Measurements from ENCODE around the gene CD58. TPM values are rescaled to one million over a fixed set of nuclear protein-coding genes. Genes with fewer than 3 reads are reported as not detected.

The CD58 gene
- total and polyA plus RNA-seq, 9 donors = 5.2 to 14.4 (median 6.8) TPM

DNA sequence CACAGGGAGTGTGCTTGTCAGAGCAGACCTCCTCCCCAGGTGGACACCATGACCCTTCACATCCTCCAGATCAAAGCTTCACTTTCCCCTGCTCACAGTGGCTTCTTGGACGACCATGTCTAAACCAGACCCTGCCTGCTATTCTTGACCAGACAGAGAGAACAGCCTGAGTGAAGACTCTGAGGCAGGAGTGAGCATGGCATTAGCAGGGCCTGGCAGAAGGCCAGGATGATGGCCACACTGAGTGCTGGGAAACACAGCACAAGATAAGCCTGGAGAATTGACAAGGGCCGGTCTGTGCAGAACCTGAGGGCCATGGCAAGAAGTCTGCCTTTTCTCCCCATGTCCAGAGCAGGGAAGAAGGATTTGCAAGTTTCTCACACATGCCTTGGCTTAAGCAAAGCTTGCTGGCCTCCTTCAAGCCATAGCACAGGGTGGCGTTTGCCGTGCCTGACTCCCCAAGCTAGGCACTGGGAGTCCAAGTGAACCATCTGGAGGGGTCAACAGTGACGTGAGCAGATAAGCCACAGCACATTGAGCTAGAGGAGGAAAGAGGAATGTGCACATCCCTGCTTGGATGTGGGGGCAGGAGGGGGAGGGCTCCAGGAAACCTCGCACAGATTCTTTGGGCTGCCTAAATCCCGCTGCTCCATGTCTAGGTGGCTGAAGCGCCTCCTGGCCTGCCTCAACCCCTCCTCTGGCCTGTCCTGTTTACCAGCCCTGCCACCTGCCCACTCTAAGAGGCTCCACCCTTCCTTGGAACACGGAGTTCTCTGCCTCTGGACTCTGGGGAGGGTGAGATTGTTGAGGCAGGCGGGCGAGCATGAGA lies 87.1 kb downstream of the CD58 start:
- H3K9me3 ChIP-seq = no peaks in the 10 kb centered on the region
- TF ChIP-seq EP300 (IDR thresholded peaks at IDR 0.05) (no peak), POLR2A (IDR thresholded peaks at IDR 0.05) (no peak)
- TF ChIP-seq, protein P1, sequence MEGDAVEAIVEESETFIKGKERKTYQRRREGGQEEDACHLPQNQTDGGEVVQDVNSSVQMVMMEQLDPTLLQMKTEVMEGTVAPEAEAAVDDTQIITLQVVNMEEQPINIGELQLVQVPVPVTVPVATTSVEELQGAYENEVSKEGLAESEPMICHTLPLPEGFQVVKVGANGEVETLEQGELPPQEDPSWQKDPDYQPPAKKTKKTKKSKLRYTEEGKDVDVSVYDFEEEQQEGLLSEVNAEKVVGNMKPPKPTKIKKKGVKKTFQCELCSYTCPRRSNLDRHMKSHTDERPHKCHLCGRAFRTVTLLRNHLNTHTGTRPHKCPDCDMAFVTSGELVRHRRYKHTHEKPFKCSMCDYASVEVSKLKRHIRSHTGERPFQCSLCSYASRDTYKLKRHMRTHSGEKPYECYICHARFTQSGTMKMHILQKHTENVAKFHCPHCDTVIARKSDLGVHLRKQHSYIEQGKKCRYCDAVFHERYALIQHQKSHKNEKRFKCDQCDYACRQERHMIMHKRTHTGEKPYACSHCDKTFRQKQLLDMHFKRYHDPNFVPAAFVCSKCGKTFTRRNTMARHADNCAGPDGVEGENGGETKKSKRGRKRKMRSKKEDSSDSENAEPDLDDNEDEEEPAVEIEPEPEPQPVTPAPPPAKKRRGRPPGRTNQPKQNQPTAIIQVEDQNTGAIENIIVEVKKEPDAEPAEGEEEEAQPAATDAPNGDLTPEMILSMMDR (IDR thresholded peaks at IDR 0.05) = no peak
- peaks cover 8% of the 10 kb centered on the region for H3K4me1 ChIP-seq (ENCODE audit: insufficient read depth)
- intact Hi-C loops (cut with DNase I) = loop anchor here in 3 of 4 donors (2.0 to 10.0 kb wide), 3 partner anchors 119 to 129 kb away; no protein-coding TSS in a partner anchor
- peak; percentile 27 to 80 (median 45) for DNase-seq
- H3K36me3 ChIP-seq = no peaks in the 10 kb centered on the region
- no peaks in the 10 kb centered on the region for H3K27me3 ChIP-seq
- H3K27ac ChIP-seq = no peak overlapping the region
- 25 to 41% (median 30%) methylated on average over 11 of the region's 11 CpGs for WGBS, 3 donors
- H3K4me3 ChIP-seq = no peak overlapping the region

- Histone ChIP-seq H3K27me3 (no peaks in the 10 kb centered on the region), H3K27ac (no peak overlapping the region), H3K36me3 (no peaks in the 10 kb centered on the region), H3K4me3 (no peak overlapping the region), H3K9me3 (no peaks in the 10 kb centered on the region), H3K4me1 (ENCODE audit: insufficient read depth) (peaks cover 9% of the 10 kb centered on the region)
- no peak for DNase-seq
- intact Hi-C loops (cut with DNase I) = loop anchor here in 2 of 4 donors (10.0 kb wide), 2 partner anchors 118 to 128 kb away; no protein-coding TSS in a partner anchor
- 94 to 100% (median 100%) methylated on average over 2 of the region's 2 CpGs for WGBS, 3 donors
- TF ChIP-seq POLR2A (IDR thresholded peaks at IDR 0.05) (no peak), EP300 (IDR thresholded peaks at IDR 0.05) (no peak)
- TF ChIP-seq, protein P1 (IDR thresholded peaks at IDR 0.05) = no peak
Observed at GRCh38 chr1:116482490-116482889, 88.3 kb downstream of the CD58 start.

DNA sequence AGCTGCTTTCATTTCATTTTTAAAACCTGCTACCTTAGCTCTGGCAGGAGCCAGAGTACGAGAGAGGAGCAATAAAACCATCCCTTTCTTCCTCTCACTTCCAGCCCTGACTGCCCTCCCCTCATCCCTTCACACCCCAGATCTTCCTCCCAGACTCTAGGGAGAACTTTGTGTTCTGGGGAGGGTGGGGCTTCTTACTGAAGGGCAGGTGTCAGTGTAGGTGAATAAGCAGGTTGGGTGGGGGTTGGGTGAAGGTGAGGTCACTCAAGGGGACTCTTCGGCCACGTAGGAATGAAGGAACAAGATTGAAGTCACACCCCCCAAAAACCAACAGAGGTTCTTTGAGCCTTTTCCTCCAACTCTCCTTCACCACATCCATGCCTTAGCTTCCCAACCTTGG lies 88.9 kb downstream of the CD58 start:
- no peaks in the 10 kb centered on the region for H3K9me3 ChIP-seq
- WGBS, 3 donors = 79 to 92% (median 87%) methylated on average over 3 of the region's 3 CpGs
- no peaks in the 10 kb centered on the region for H3K27me3 ChIP-seq
- no peaks in the 10 kb centered on the region for H3K36me3 ChIP-seq
- no peak overlapping the region for H3K27ac ChIP-seq
- intact Hi-C loops (cut with DNase I) = loop anchor here in 2 of 4 donors (10.0 kb wide), 2 partner anchors 117 to 127 kb away; no protein-coding TSS in a partner anchor
- no peak overlapping the region for H3K4me3 ChIP-seq
- no peak for TF ChIP-seq EP300 (IDR thresholded peaks at IDR 0.05)
- no peak for TF ChIP-seq POLR2A (IDR thresholded peaks at IDR 0.05)
- TF ChIP-seq, protein P1 (IDR thresholded peaks at IDR 0.05) = no peak
- peaks cover 9% of the 10 kb centered on the region for H3K4me1 ChIP-seq (ENCODE audit: insufficient read depth)
- no peak for DNase-seq

DNA sequence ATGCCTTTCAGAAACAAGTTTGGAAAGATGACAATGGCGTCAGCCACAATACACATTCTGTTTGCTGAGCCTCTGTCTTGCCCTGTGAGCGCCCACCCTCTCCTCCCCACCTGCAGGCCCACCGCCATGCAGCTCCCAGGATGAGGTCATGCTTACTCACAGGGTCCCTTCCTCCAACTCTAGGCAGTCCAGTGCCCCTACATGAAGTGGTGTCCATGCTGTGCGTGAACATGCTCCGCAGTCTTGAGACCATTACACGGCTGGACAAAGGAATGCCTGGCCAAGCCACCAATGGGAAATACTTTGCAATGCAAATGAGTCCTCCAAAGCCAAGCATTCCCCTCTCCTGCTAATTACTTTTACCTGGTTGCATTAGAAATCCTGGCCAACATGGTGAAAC lies 92.2 kb downstream of the CD58 start:
- Histone ChIP-seq H3K9me3 (no peaks in the 10 kb centered on the region), H3K27me3 (no peaks in the 10 kb centered on the region), H3K27ac (no peak overlapping the region), H3K4me1 (ENCODE audit: insufficient read depth) (peaks cover 3% of the 10 kb centered on the region), H3K4me3 (no peak overlapping the region), H3K36me3 (no peaks in the 10 kb centered on the region)
- intact Hi-C loops (cut with DNase I) = loop anchor here in 1 of 4 donors (5.0 kb wide), 1 partner anchor 106 kb away; the partner anchor contains the start of gene ATP1A1
- TF ChIP-seq, protein P1 (IDR thresholded peaks at IDR 0.05) = no peak
- no peak for TF ChIP-seq EP300 (IDR thresholded peaks at IDR 0.05)
- no peak for TF ChIP-seq POLR2A (IDR thresholded peaks at IDR 0.05)
- 94 to 97% (median 95%) methylated on average over 6 of the region's 6 CpGs for WGBS, 3 donors
- DNase-seq = no peak

All from ovary (tissue), 9 donors.